GM06990 (cell line): ENCODE data around the gene KCNG3.

Experiments
- DNase-seq: peaks from one replicate; pipeline ENCODE4 v3.0.0-alpha.2; 2011; ENCODE audit not compliant: insufficient read length; ENCODE audit errors: extremely low read depth
- H3K27me3 ChIP-seq: replicated peaks from 2 replicates; pipeline ENCODE4 v1.6.0; 2011; ENCODE audit warnings: low read length; ENCODE audit not compliant: control insufficient read depth, insufficient read depth
- H3K36me3 ChIP-seq: 2 replicates; pipeline ENCODE4 v1.5.1; 2011; ENCODE audit warnings: low read length; ENCODE audit not compliant: control insufficient read depth, insufficient read depth
- H3K4me3 ChIP-seq: replicated peaks from 2 replicates; pipeline ENCODE4 v1.5.1; 2011; ENCODE audit warnings: low read depth, mild to moderate bottlenecking, control low read depth, low read length
- TF ChIP-seq, protein P1 (sequence below): IDR thresholded peaks from 2 replicates; pipeline ENCODE4 v1.5.1; 2011; ENCODE audit warnings: low read length, control low read depth, mild to moderate bottlenecking, inconsistent platforms; ENCODE audit not compliant: insufficient read depth, poor library complexity, severe bottlenecking

Gene KCNG3

DNA sequence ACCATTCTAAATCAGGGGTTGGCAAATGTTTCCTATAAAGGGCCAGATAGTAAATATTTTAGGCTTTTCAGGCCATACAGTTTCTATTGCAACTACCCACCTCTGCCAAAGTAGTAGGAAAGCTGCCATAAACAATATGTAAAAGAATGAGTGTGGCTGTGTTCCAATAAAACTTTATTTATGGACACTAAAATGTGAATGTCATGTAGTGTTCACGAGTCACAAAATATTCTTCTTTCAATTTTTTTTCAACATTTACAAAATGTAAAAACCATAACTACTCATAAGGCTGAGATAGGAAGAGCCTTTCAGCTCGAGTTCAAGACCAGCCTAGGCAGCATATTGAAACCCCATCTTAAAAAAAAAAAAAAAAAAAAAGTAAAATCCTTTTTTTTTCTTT lies 13.4 kb downstream of the KCNG3 start:
- no peak overlapping the region for H3K4me3 ChIP-seq
- DNase-seq: no peak
- H3K36me3 ChIP-seq: no peaks in the 10 kb centered on the region
- TF ChIP-seq, protein P1, sequence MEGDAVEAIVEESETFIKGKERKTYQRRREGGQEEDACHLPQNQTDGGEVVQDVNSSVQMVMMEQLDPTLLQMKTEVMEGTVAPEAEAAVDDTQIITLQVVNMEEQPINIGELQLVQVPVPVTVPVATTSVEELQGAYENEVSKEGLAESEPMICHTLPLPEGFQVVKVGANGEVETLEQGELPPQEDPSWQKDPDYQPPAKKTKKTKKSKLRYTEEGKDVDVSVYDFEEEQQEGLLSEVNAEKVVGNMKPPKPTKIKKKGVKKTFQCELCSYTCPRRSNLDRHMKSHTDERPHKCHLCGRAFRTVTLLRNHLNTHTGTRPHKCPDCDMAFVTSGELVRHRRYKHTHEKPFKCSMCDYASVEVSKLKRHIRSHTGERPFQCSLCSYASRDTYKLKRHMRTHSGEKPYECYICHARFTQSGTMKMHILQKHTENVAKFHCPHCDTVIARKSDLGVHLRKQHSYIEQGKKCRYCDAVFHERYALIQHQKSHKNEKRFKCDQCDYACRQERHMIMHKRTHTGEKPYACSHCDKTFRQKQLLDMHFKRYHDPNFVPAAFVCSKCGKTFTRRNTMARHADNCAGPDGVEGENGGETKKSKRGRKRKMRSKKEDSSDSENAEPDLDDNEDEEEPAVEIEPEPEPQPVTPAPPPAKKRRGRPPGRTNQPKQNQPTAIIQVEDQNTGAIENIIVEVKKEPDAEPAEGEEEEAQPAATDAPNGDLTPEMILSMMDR: no peak
- no peaks in the 10 kb centered on the region for H3K27me3 ChIP-seq

DNA sequence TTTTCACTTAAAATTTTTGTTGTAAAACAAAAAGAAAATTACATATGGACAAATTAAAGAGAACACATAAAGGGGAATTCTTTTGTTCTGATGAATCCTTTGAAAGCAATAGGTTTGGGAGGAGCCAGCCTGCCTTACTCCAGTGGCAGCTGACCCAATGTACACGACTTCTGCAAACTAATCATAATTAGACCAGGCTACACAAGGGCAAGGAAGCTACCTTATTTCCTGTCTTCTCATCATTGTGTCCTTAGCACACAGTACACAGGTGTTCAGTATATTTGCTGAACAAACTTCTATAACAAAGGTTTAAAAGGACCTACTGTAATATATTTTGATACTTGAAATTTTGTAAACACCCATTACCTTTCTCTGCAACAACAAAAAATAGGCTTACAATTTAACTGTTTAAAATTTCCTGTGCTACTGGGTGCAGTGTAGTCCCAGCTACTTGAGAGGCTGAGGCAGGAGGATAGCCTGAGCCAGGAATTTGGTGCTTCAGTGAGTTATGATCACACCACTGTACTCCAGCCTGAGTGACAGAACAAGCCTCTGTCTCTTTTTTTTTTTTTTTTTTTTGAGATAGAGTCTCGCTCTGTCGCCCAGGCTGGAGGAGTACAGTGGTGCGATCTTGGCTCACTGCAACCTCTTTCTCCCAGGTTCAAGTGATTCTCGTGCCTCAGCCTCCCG lies 18.9 kb downstream of the KCNG3 start:
- TF ChIP-seq, protein P1: no peak
- Histone ChIP-seq H3K27me3 (no peaks in the 10 kb centered on the region), H3K4me3 (no peak overlapping the region), H3K36me3 (no peaks in the 10 kb centered on the region)
- no peak for DNase-seq

DNA sequence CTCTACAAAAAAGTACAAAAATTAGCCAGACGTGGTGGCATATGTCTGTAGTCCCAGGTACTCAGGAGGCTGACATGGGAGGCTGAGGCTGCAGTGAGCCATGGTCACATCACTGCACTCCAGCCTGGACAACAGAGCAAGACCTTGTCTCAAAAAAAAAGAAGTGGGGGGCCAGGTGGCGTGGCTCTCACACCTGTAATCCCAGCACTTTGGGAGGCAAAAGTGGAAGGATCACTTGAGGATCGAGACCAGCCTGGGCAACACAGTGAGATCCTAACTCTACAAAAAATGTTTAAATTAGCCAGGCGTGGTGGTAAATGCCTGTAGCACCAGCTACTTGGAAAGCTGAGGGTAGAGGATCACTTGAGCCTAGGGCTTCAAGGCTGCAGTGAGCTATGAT lies 23.1 kb downstream of the KCNG3 start:
- TF ChIP-seq, protein P1: no peak
- no peaks in the 10 kb centered on the region for H3K27me3 ChIP-seq
- H3K4me3 ChIP-seq: no peak overlapping the region
- no peak for DNase-seq
- no peaks in the 10 kb centered on the region for H3K36me3 ChIP-seq

DNA sequence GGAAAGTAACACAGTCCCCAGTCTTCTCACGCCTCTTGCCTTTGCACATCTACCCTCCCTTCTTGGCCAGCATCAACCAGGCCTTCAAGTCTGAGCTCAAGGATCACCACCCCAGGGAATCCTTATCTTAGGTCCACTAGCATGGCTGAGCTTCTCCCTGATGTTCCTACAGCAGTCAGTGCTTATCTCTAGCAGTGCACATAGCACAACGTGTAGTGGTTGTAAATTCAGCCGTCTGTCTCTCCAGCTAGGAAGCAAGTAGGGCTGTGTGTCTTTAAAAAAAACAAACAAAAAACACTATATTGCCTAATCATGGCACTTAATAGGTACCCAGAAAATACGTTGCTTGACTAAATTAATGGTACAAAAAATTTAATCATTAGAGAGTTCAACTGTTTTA lies 29.2 kb downstream of the KCNG3 start:
- no peak for DNase-seq
- Histone ChIP-seq H3K36me3 (no peaks in the 10 kb centered on the region), H3K27me3 (no peaks in the 10 kb centered on the region), H3K4me3 (no peak overlapping the region)
- TF ChIP-seq, protein P1: no peak

DNA sequence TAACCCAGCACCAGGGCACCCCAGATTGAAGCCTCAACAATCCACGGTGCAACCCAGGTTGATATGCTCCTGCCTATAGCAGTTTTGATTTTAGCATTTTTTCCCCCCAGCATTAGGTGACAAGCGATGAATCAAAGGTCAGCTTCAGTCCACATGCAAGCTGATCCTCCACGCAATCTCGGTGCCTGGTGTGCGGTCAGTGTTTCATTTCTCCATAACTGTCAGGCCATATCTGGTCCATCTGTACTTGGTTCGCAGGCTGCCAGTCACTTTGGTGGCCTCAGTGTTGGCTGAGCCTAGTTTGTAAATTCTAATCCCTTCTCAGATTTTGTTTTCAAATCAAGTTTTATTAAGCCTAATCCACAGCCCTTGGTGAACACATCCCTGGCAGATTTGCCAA lies 30.2 kb downstream of the KCNG3 start:
- H3K4me3 ChIP-seq: no peak overlapping the region
- H3K27me3 ChIP-seq: no peaks in the 10 kb centered on the region; the same call in 1 of the 2 replicates
- TF ChIP-seq, protein P1: no peak
- H3K36me3 ChIP-seq: no peaks in the 10 kb centered on the region
- no peak for DNase-seq

DNA sequence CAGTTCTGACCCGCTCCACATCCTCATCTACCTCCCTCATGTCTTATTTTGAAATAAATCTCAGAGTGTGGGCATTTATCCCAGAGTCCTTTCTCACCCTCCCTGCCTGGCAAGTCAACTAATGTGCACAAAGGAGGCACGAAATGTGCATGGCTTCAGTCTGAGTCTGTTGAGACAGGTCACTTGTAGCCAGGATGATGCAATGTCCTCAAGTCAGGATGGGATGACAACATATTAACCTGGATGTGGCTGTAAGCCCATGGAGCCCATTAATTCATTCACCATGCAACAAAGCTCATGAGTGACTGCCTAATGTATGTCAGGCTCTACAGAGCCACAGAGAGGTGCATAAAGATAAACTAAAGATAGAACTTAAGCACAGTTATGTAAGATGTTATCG lies 34.5 kb downstream of the KCNG3 start:
- no peaks in the 10 kb centered on the region for H3K36me3 ChIP-seq
- H3K27me3 ChIP-seq: no peaks in the 10 kb centered on the region; the same call in 1 of the 2 replicates
- H3K4me3 ChIP-seq: no peak overlapping the region
- no peak for DNase-seq
- TF ChIP-seq, protein P1: no peak
